Measurements from ENCODE around the gene HTR1D.
"Not testable (repeated sequence)": the region's sequence is repeated elsewhere in the genome, so short reads cannot be mapped to it uniquely, and the experiment has no call there.

The HTR1D gene

GRCh38 chr1:23216771-23217420, 406 bp downstream of the HTR1D start:
- DNase-seq = no peak

GRCh38 chr1:23215751-23216449, 1.4 kb downstream of the HTR1D start:
- no peak for DNase-seq

GRCh38 chr1:23215291-23215690, 2.0 kb downstream of the HTR1D start:
- no peak for DNase-seq

- DNase-seq = no peak
Measured at GRCh38 chr1:23214640-23215039, 2.7 kb downstream of the HTR1D start.

- DNase-seq = no peak
Measured at GRCh38 chr1:23211955-23212354, 5.3 kb downstream of the HTR1D start.

GRCh38 chr1:23210963-23211362, 6.3 kb downstream of the HTR1D start:
- no peak for DNase-seq

- DNase-seq = no peak
Measured at GRCh38 chr1:23210351-23210785, 6.9 kb downstream of the HTR1D start.

GRCh38 chr1:23209770-23210169, 7.5 kb downstream of the HTR1D start:
- DNase-seq = no peak

- no peak for DNase-seq
Measured at GRCh38 chr1:23208527-23208926, 8.8 kb downstream of the HTR1D start.

GRCh38 chr1:23207733-23208132, 9.6 kb downstream of the HTR1D start:
- DNase-seq = not testable (repeated sequence)

- no peak for DNase-seq
Measured at GRCh38 chr1:23202263-23202749, 15.0 kb downstream of the HTR1D start.

GRCh38 chr1:23200883-23201282, 16.4 kb downstream of the HTR1D start:
- DNase-seq = no peak

- DNase-seq = no peak
Measured at GRCh38 chr1:23198373-23198772, 18.9 kb downstream of the HTR1D start.

GRCh38 chr1:23196627-23197328, 20.5 kb downstream of the HTR1D start:
- DNase-seq = no peak

- no peak for DNase-seq
Measured at GRCh38 chr1:23194119-23194984, 22.9 kb downstream of the HTR1D start.

- no peak for DNase-seq
Measured at GRCh38 chr1:23193391-23194118, 23.7 kb downstream of the HTR1D start.

- DNase-seq = no peak
Measured at GRCh38 chr1:23191199-23191598, 26.1 kb downstream of the HTR1D start.

- DNase-seq = not testable (repeated sequence)
Measured at GRCh38 chr1:23188936-23189452, 28.3 kb downstream of the HTR1D start.

GRCh38 chr1:23188434-23188884, 28.8 kb downstream of the HTR1D start:
- no peak for DNase-seq

- no peak for DNase-seq
Measured at GRCh38 chr1:23187637-23188036, 29.7 kb downstream of the HTR1D start.

GRCh38 chr1:23185381-23185780, 31.9 kb downstream of the HTR1D start:
- DNase-seq = no peak
